Mesenchymal stem cell (in vitro differentiated cells and primary cell): Measurements from ENCODE around the gene DUS2.

ENCODE experiments used
- DNase-seq: peaks from one replicate; pipeline ENCODE4 v3.0.0-alpha.2; 2013
- H2AFZ ChIP-seq: one replicate; pipeline ENCODE4 v1.6.1; 2013; ENCODE audit warnings: low read depth, mild to moderate bottlenecking, control low read depth, inconsistent platforms, low read length, moderate library complexity
- H2AK5ac ChIP-seq: 2 replicates; pipeline ENCODE4 v1.6.1; 2013; ENCODE audit warnings: low read length, moderate library complexity, mild to moderate bottlenecking, inconsistent platforms; ENCODE audit not compliant: severe bottlenecking
- H2BK120ac ChIP-seq: one replicate; pipeline ENCODE4 v1.6.1; 2013; ENCODE audit warnings: low read depth, mild to moderate bottlenecking, inconsistent platforms, low read length, moderate library complexity
- H2BK12ac ChIP-seq, 2 experiments: one replicate each; pipeline ENCODE4 v1.6.1; 2013; ENCODE audit warnings: inconsistent platforms in 2 of 2, low read length in 2 of 2, mild to moderate bottlenecking in 2 of 2, moderate library complexity in 2 of 2, control low read depth in 1 of 2
- H2BK15ac ChIP-seq: one replicate; pipeline ENCODE4 v1.6.1; 2013; ENCODE audit warnings: mild to moderate bottlenecking, low read depth, inconsistent platforms; ENCODE audit not compliant: poor library complexity, severe bottlenecking
- H2BK5ac ChIP-seq: 2 replicates; pipeline ENCODE4 v1.6.1; 2013; ENCODE audit warnings: low read depth, mild to moderate bottlenecking, low read length, control low read depth, inconsistent platforms; ENCODE audit not compliant: poor library complexity, severe bottlenecking
- H3K14ac ChIP-seq, 2 experiments: one replicate each; pipeline ENCODE4 v1.6.1; 2013; ENCODE audit warnings: inconsistent platforms in 2 of 2, low read length in 2 of 2, control low read depth in 1 of 2, mild to moderate bottlenecking in 1 of 2, moderate library complexity in 1 of 2
- H3K18ac ChIP-seq, 2 experiments: one replicate each; pipeline ENCODE4 v1.6.1; 2013; ENCODE audit warnings: inconsistent platforms in 2 of 2, low read length in 2 of 2, control low read depth in 1 of 2, low read depth in 1 of 2, mild to moderate bottlenecking in 1 of 2
- H3K23ac ChIP-seq, 2 experiments: one replicate each; pipeline ENCODE4 v1.6.1; 2013; ENCODE audit warnings: inconsistent platforms in 2 of 2, low read length in 2 of 2, mild to moderate bottlenecking in 2 of 2, moderate library complexity in 2 of 2, control low read depth in 1 of 2
- H3K27ac ChIP-seq: 2 replicates; pipeline ENCODE4 v1.5.1; 2013; ENCODE audit warnings: mild to moderate bottlenecking, moderate library complexity, low read length, control low read depth, inconsistent platforms; ENCODE audit not compliant: poor library complexity, severe bottlenecking
- H3K27me3 ChIP-seq, 2 experiments: 2 replicates each; pipeline versions ENCODE4 v1.6.1 to v1.7.0; 2013; ENCODE audit warnings: low read length in 2 of 2, mild to moderate bottlenecking in 2 of 2, moderate library complexity in 2 of 2, control low read depth in 1 of 2, inconsistent platforms in 1 of 2; ENCODE audit not compliant: control insufficient read depth in 1 of 2, insufficient read depth in 1 of 2
- H3K36me3 ChIP-seq, 2 experiments: 2 replicates each; pipeline versions ENCODE4 v1.6.1 to v1.7.0; 2013; ENCODE audit warnings: low read length in 2 of 2, control low read depth in 1 of 2, inconsistent platforms in 1 of 2, low read depth in 1 of 2, mild to moderate bottlenecking in 1 of 2; ENCODE audit not compliant: insufficient read depth in 2 of 2, control insufficient read depth in 1 of 2
- H3K4ac ChIP-seq, 2 experiments: one replicate each; pipeline ENCODE4 v1.6.1; 2013; ENCODE audit warnings: inconsistent platforms in 2 of 2, low read length in 2 of 2, mild to moderate bottlenecking in 2 of 2, moderate library complexity in 2 of 2, control low read depth in 1 of 2, low read depth in 1 of 2
- H3K4me1 ChIP-seq: 2 replicates; pipeline ENCODE4 v1.6.1; 2013; ENCODE audit warnings: low read depth, low read length, control low read depth; ENCODE audit not compliant: control insufficient read depth, insufficient read depth
- H3K4me2 ChIP-seq: 2 replicates; pipeline ENCODE4 v1.6.1; 2013; ENCODE audit warnings: low read length, mild to moderate bottlenecking, inconsistent platforms; ENCODE audit not compliant: poor library complexity, severe bottlenecking
- H3K4me3 ChIP-seq, 2 experiments: 2 replicates each; pipeline versions ENCODE4 v1.5.1 to v1.7.0; 2013; ENCODE audit warnings: low read length in 2 of 2, mild to moderate bottlenecking in 2 of 2, control low read depth in 1 of 2, low read depth in 1 of 2; ENCODE audit not compliant: insufficient read depth in 1 of 2
- H3K79me1 ChIP-seq: replicated peaks from 2 replicates; pipeline ENCODE4 v1.6.1; 2013; ENCODE audit warnings: mild to moderate bottlenecking, control low read depth, low read length, inconsistent platforms; ENCODE audit not compliant: poor library complexity, severe bottlenecking
- H3K9ac ChIP-seq: 2 replicates; pipeline ENCODE4 v1.7.0; 2013; ENCODE audit warnings: mild to moderate bottlenecking, low read length, moderate library complexity
- H3K9me3 ChIP-seq: 2 replicates; pipeline ENCODE4 v1.7.0; 2013; ENCODE audit warnings: mild to moderate bottlenecking, low read length; ENCODE audit not compliant: control insufficient read depth
- H4K8ac ChIP-seq: one replicate; pipeline ENCODE4 v1.6.1; 2013; ENCODE audit warnings: inconsistent platforms, mild to moderate bottlenecking, low read length, moderate library complexity
- H4K91ac ChIP-seq: one replicate; pipeline ENCODE4 v1.6.1; 2013; ENCODE audit warnings: mild to moderate bottlenecking, low read length, inconsistent platforms
- WGBS: methylation state at CpG from one replicate; pipeline ENCODE4 v1.1.7; 2013; ENCODE audit warnings: mixed read lengths; 5-methylcytosine and 5-hydroxymethylcytosine counted together

Gene DUS2

DNA sequence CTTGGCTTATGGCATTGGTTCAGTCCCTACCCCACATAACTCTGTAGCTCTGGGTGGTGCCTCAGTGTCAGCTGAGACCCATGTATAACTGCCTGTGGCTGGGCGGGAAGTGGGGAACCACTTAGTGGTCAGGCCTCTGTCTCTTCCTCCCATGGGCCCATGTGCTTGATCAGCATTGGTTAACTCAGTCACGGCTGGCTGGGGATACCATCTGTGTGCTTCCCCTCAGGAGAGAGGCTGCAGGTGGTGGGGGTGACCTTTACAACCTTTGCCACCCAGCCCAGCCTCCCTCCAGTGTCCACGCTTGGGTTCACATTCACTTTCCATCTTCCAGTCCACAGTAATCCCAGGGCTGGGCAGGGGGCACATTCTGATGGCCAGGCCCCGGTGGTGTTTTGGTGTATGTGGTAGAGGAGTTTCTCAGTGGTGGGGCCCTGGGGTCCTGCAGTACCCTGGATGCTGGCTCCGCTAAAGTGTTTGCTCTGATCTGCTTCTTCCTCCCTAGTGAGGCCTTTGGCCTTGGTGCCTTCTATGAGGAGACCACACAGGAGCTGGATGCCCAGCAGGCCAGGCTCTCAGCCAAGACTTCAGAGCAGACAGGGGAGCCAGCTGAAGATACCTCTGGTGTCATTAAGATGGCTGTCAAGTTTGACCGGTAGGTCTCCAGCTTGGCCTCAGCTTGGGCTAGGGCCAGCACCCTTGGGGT is 51.9 kb downstream of the DUS2 start:
- 92% methylated on average over 6 of the region's 6 CpGs for WGBS
- no peak overlapping the region for H2BK12ac ChIP-seq

DNA sequence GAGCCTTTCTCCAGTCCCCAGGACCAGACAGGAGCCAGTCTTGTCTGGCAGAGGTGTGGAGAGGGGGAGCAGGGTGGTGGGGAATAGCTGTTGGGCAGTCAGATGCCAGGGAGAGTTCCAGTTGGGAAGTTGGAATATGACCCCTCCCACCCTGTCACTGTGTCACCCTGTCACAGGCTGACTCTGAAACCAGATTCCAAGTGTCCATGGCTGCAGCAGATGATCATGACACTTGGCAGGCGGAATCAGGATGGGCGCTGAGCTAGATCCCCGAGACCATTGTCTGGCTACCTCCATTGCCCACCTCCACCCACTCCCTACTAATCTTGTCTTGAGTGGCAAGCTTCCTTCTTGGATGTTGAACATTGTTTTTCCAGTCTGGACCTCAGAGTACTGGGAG is 52.9 kb downstream of the DUS2 start:
- no peak overlapping the region for H4K91ac ChIP-seq
- no peak overlapping the region for H3K18ac ChIP-seq
- WGBS: 100% methylated on average over 3 of the region's 3 CpGs
- H3K9ac ChIP-seq: no peak overlapping the region
- H3K27ac ChIP-seq: no peak overlapping the region
- H3K4me2 ChIP-seq: no peak overlapping the region
- no peak overlapping the region for H2AFZ ChIP-seq
- no peak overlapping the region for H2BK15ac ChIP-seq
- H3K36me3 ChIP-seq: peaks cover 53 to 75% of the 10 kb centered on the region in 2 experiments
- H3K4me1 ChIP-seq: peaks cover 15% of the 10 kb centered on the region
- H3K4ac ChIP-seq: no peak overlapping the region
- H3K4me3 ChIP-seq: no peak overlapping the region
- H3K27me3 ChIP-seq: no peaks in the 10 kb centered on the region
- no peak overlapping the region for H2BK120ac ChIP-seq
- H3K23ac ChIP-seq: peak overlapping the region in 1 of 2 experiments; percentile 30
- DNase-seq: no peak
- H2BK5ac ChIP-seq: no peak overlapping the region
- no peak overlapping the region for H2AK5ac ChIP-seq
- H4K8ac ChIP-seq: no peak overlapping the region
- no peaks in the 10 kb centered on the region for H3K79me1 ChIP-seq
- no peaks in the 10 kb centered on the region for H3K9me3 ChIP-seq
- H2BK12ac ChIP-seq: no peak overlapping the region
- H3K14ac ChIP-seq: no peak overlapping the region

More for the DNA sequence above, 51.9 kb downstream of the DUS2 start:
- no peak for DNase-seq
- H4K8ac ChIP-seq: no peak overlapping the region
- no peak overlapping the region for H2AFZ ChIP-seq
- no peak overlapping the region for H3K9ac ChIP-seq
- no peak overlapping the region for H2AK5ac ChIP-seq
- H3K27me3 ChIP-seq: no peaks in the 10 kb centered on the region
- H3K4ac ChIP-seq: no peak overlapping the region
- H2BK120ac ChIP-seq: no peak overlapping the region
- H4K91ac ChIP-seq: no peak overlapping the region
- no peak overlapping the region for H3K18ac ChIP-seq
- H3K4me2 ChIP-seq: no peak overlapping the region
- no peak overlapping the region for H3K14ac ChIP-seq
- H3K27ac ChIP-seq: no peak overlapping the region
- no peak overlapping the region for H3K4me3 ChIP-seq
- no peaks in the 10 kb centered on the region for H3K79me1 ChIP-seq
- H3K23ac ChIP-seq: no peak overlapping the region
- H2BK5ac ChIP-seq: no peak overlapping the region
- H3K9me3 ChIP-seq: no peaks in the 10 kb centered on the region
- H3K36me3 ChIP-seq: peaks cover 62 to 79% of the 10 kb centered on the region in 2 experiments
- no peak overlapping the region for H2BK15ac ChIP-seq
- peaks cover 19% of the 10 kb centered on the region for H3K4me1 ChIP-seq

DNA sequence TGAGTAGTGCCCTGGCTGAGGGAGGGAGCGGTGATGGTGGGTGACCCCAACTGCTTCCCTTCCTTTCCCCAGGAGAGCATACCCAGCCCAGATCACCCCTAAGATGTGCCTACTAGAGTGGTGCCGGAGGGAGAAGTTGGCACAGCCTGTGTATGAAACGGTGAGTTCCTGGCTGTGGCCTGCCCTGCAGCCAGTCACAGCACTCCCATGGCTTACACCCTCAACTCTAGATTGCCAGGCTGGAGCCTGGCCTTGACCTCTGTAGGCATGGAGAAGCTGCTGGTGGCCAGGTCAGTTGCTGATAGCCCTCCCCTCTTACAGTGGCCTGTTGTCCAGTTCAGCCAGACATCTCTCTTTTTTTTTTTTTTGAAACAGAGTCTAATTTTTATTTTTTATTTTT is 53.5 kb downstream of the DUS2 start:
- Histone ChIP-seq H3K9me3 (no peaks in the 10 kb centered on the region), H3K79me1 (no peaks in the 10 kb centered on the region), H4K91ac (no peak overlapping the region), H3K4me2 (no peak overlapping the region), H3K18ac (no peak overlapping the region), H3K4ac (no peak overlapping the region), H4K8ac (no peak overlapping the region), H3K9ac (no peak overlapping the region), H2AFZ (no peak overlapping the region), H3K23ac (no peak overlapping the region), H2BK15ac (no peak overlapping the region), H2BK12ac (no peak overlapping the region), H2BK120ac (no peak overlapping the region), H3K27ac (no peak overlapping the region), H3K4me1 (peaks cover 15% of the 10 kb centered on the region), H3K27me3 (no peaks in the 10 kb centered on the region), H3K36me3 (peaks cover 47 to 72% of the 10 kb centered on the region in 2 experiments), H2AK5ac (no peak overlapping the region), H3K4me3 (no peak overlapping the region), H3K14ac (no peak overlapping the region), H2BK5ac (no peak overlapping the region)
- no peak for DNase-seq
- WGBS: 100% methylated on average over 3 of the region's 3 CpGs

DNA sequence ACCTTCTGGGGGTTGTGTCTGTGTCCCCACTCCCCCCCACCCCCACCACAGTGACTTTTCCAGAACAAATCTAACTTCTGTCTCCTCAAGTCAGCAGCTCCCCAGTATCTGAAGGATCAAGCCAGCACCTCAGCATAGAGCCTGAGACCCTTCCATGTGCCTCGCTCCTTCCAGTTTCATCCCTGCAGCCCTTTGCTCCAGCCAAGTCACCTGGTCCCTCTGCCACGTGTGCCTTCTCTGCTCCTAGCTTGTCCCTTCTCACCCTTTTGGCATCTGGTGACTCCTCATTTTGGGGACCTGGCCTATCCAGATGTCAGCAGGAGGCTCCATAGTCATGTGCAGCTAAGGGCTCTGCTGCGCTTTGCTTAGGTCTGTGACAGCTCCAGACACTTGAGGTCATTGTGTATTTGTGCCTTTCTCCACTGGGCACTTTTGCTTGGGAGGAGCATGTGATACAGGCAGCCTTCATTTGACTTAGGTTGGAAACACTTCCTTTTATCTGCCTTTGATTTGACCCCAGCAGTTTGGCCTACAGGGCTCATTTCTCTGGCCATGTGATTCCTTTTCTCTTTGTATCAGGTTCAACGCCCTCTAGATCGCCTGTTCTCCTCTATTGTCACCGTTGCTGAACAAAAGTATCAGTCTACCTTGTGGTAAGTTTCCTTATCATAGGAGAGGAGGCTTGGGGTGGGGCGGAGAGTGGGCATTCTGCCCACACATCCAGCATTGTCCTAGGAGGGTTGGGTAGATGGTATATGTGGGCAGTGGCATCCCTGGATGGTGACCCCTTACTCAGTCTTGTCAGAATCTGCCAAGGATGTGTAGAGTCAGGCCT is 55.0 kb downstream of the DUS2 start:
- H3K79me1 ChIP-seq: no peaks in the 10 kb centered on the region
- DNase-seq: no peak
- no peak overlapping the region for H4K8ac ChIP-seq
- H3K4me2 ChIP-seq: no peak overlapping the region
- no peak overlapping the region for H2BK5ac ChIP-seq
- WGBS: 97% methylated on average over 7 of the region's 7 CpGs
- H3K9ac ChIP-seq: no peak overlapping the region
- H3K4me1 ChIP-seq: peaks cover 4% of the 10 kb centered on the region
- H3K18ac ChIP-seq: no peak overlapping the region
- H3K14ac ChIP-seq: no peak overlapping the region
- H2BK15ac ChIP-seq: peak overlapping the region; percentile 15
- no peak overlapping the region for H2AFZ ChIP-seq
- H3K4me3 ChIP-seq: no peak overlapping the region
- no peak overlapping the region for H3K27ac ChIP-seq
- no peak overlapping the region for H4K91ac ChIP-seq
- no peak overlapping the region for H3K4ac ChIP-seq
- no peaks in the 10 kb centered on the region for H3K9me3 ChIP-seq
- no peaks in the 10 kb centered on the region for H3K27me3 ChIP-seq
- H2BK120ac ChIP-seq: no peak overlapping the region
- no peak overlapping the region for H2AK5ac ChIP-seq
- peaks cover 47 to 61% of the 10 kb centered on the region in 2 experiments for H3K36me3 ChIP-seq
- H2BK12ac ChIP-seq: peak overlapping the region in 1 of 2 experiments; percentile 49
- H3K23ac ChIP-seq: no peak overlapping the region
